Upper lobe of right lung (tissue), 1 donor: ENCODE data around the gene APBB2. TPM values are rescaled to one million over a fixed set of nuclear protein-coding genes. Genes with fewer than 3 reads are reported as not detected.

Experiments
- ATAC-seq: fragments of 200-7000 bp; cut with Tn5 transposase; one replicate; pipeline ENCODE4 v1.9.1; 2020; ENCODE audit warnings: mild to moderate bottlenecking, moderate library complexity
- DNase-seq: peaks from one replicate; pipeline ENCODE4 v3.0.0-alpha.2; 2020
- H3K27ac ChIP-seq: fragments of 200-600 bp; one replicate; pipeline ENCODE4 v1.8.0; 2022
- H3K27me3 ChIP-seq: fragments of 200-600 bp; one replicate; pipeline ENCODE4 v1.8.0; 2022; ENCODE audit warnings: mild to moderate bottlenecking
- H3K36me3 ChIP-seq: fragments of 200-600 bp; one replicate; pipeline ENCODE4 v1.8.0; 2022
- H3K4me1 ChIP-seq: fragments of 200-600 bp; one replicate; pipeline ENCODE4 v1.8.0; 2022
- H3K4me3 ChIP-seq: fragments of 200-600 bp; one replicate; pipeline ENCODE4 v1.8.0; 2022; ENCODE audit warnings: mild to moderate bottlenecking
- H3K9me3 ChIP-seq: fragments of 200-600 bp; one replicate; pipeline ENCODE4 v1.8.0; 2022
- intact Hi-C: fragments of 100-400 bp; cut with DNase I; formaldehyde crosslinking; loops from one replicate; pipeline ENCODE4 v1.11.0; 2022
- long read RNA-seq: library from polyadenylated mRNA; unstranded; transcript quantifications from one replicate; pipeline ENCODE4 v2.0.0, GENCODE V29; 2021
- total RNA-seq: library from RNA; stranded (reverse); fragmentation: NEBNext Ultra II Directional; extraction: Animal tissue kit (Norgen Biotek cat#: 25700); gene quantifications from one replicate; pipeline ENCODE4 v1.2.1, GENCODE V29; 2021
- TF ChIP-seq, protein P1 (sequence below): fragments of 200-600 bp; IDR thresholded peaks from one replicate; pipeline ENCODE4 v1.8.0; 2022; ENCODE audit warnings: antibody characterized with exemption
- donor health status: DM: no; HTN: yes; CAD: no; lungs with severe emphysema.

Gene APBB2
- 88.2 TPM for total RNA-seq
- long read RNA-seq, full-length matches to known transcripts = 9 of 54 reads
- long read RNA-seq, partial matches to known transcripts = 15 of 54 reads
- long read RNA-seq, other reads (novel, unspliced or antisense) = 30 of 54 reads

DNA sequence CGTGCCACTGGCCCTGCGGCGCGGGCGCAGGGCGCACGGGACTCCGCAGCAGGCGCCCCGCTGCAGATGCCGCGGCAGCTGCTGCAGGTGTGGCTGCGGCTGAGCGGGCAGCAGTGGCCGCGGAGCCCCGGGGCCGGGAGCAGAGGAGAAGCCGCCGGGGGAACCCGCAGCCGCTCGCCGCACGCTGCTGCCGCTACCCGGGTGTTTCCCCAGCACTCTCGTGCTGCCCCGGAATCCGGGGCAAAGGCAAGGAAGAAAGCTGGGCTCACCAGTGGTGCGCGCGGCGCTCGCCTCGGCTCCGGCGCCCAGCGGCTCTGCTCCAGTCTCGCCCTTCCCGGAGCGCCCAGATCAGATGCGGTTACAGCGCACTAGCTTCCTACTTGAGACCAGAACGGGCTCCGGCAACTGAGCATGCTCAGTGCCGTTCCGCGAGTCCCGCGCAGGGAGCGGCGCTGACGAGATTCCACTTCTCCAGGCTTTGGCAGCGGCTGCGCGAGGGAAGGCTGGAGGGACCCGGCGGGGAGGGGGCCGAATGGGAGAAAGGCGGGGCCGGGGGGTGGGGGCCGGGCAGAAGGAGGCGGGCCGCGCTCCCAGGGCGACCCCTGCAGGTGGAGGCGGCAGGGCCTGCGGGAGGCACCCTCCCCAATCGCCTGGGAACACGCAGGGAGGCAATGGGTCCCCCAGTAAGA, at the start of gene APBB2:
TSS of gene APBB2 (minus strand) at position 407 of the 689 bp plus-strand sequence. CDS start 181,288 bp downstream, outside the sequence.
- DNase-seq (peak; percentile 97), ATAC-seq (peak; percentile 93)
- Histone ChIP-seq H3K4me3 (peak within 1 kb of the TSS; percentile 94), H3K9me3 (no peaks in the 10 kb centered on the region), H3K27me3 (no peaks in the 10 kb centered on the region), H3K27ac (peak within 1 kb of the TSS; percentile 92), H3K36me3 (no peaks in the 10 kb centered on the region), H3K4me1 (peaks cover 16% of the 10 kb centered on the region)
- intact Hi-C loops = loop anchor here (5.0 to 10.0 kb wide), 2 partner anchors 239 to 287 kb away; no protein-coding TSS in a partner anchor
- TF ChIP-seq, protein P1, sequence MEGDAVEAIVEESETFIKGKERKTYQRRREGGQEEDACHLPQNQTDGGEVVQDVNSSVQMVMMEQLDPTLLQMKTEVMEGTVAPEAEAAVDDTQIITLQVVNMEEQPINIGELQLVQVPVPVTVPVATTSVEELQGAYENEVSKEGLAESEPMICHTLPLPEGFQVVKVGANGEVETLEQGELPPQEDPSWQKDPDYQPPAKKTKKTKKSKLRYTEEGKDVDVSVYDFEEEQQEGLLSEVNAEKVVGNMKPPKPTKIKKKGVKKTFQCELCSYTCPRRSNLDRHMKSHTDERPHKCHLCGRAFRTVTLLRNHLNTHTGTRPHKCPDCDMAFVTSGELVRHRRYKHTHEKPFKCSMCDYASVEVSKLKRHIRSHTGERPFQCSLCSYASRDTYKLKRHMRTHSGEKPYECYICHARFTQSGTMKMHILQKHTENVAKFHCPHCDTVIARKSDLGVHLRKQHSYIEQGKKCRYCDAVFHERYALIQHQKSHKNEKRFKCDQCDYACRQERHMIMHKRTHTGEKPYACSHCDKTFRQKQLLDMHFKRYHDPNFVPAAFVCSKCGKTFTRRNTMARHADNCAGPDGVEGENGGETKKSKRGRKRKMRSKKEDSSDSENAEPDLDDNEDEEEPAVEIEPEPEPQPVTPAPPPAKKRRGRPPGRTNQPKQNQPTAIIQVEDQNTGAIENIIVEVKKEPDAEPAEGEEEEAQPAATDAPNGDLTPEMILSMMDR = peak; percentile 90

DNA sequence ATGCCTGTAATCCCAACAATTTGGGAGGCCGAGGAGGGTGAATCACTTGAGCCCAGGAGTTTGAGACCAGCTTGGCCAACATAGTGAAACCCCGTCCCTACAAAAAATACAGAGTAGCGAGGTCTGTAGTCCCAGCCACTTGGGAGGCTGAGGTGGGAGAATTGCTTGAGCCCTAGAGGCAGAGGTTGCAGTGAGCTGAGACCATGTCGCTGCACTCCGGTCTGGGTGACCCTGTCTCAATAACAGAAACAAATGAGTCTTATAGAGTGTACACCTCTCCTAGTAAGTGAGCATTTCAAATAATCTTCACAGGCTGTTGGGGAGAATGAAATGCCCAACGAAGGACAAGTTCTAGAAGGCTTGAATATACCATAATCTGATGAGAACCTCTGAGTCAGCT, 47.9 kb upstream of the APBB2 start:
- intact Hi-C loops = no loop called here
- H3K27ac ChIP-seq = no peak overlapping the region
- TF ChIP-seq, protein P1 = no peak
- H3K36me3 ChIP-seq = no peaks in the 10 kb centered on the region
- peaks cover 12% of the 10 kb centered on the region for H3K27me3 ChIP-seq
- H3K9me3 ChIP-seq = no peaks in the 10 kb centered on the region
- no peak for ATAC-seq
- H3K4me3 ChIP-seq = no peak overlapping the region
- no peak for DNase-seq
- peaks cover 7% of the 10 kb centered on the region for H3K4me1 ChIP-seq

DNA sequence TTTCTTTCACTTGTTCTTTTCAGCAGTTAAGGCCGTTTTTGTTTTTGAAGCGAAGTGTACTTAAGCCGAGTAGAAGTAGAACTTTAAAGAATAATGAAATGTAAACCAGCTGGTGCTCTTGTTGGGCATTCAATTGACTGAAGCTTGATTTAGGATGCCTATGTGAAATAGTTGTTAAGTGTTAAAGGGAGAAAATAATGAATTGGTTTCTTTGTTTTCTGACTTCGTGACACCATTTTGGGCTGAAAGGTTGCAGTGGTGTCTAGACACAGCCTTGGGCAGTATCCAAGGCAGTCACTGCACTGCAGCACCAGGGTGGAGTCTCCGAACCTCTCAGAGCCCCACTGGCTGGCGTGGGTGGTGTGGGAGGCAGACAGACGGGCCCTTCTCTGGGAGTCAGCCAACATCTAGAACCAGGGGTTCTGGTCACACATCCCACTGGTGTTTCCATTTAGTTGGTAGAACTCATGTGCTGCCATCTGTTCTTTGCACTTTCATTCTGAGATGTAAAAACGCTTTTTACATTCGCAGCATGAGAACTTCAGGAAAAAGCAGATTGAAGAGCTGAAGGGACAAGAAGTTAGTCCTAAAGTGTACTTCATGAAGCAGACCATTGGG, 45.9 kb upstream of the APBB2 start:
- peaks cover 16% of the 10 kb centered on the region for H3K4me1 ChIP-seq
- TF ChIP-seq, protein P1 = no peak
- DNase-seq (no peak), ATAC-seq (no peak)
- H3K27ac ChIP-seq = no peak overlapping the region
- peaks cover 28% of the 10 kb centered on the region for H3K27me3 ChIP-seq
- H3K9me3 ChIP-seq = no peaks in the 10 kb centered on the region
- intact Hi-C loops = no loop called here
- no peak overlapping the region for H3K4me3 ChIP-seq
- no peaks in the 10 kb centered on the region for H3K36me3 ChIP-seq

DNA sequence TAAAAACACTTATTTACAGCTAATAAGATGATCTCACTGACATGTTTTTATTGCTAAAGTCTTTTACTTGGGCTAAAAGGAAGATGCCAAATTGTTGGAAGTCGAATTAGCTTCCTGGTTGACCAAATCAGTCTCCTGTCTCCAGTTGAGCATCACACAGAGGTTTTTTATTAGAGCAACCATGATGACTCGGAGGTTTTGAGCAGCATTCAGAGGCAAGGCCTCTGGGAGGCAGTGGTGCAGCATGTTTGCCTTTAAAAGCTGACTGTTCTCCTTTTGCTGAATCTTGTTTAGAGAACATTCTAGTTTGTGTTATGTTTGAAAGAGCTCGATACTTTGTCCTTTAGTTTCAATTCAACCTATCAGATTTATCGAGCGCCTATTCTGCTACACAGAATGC, 44.4 kb upstream of the APBB2 start:
- ATAC-seq (peak; percentile 52), DNase-seq (no peak)
- Histone ChIP-seq H3K4me1 (peaks cover 16% of the 10 kb centered on the region), H3K4me3 (no peak overlapping the region), H3K27ac (no peak overlapping the region), H3K27me3 (peaks cover 34% of the 10 kb centered on the region), H3K36me3 (no peaks in the 10 kb centered on the region), H3K9me3 (no peaks in the 10 kb centered on the region)
- intact Hi-C loops = no loop called here
- TF ChIP-seq, protein P1 = peak; percentile 52

DNA sequence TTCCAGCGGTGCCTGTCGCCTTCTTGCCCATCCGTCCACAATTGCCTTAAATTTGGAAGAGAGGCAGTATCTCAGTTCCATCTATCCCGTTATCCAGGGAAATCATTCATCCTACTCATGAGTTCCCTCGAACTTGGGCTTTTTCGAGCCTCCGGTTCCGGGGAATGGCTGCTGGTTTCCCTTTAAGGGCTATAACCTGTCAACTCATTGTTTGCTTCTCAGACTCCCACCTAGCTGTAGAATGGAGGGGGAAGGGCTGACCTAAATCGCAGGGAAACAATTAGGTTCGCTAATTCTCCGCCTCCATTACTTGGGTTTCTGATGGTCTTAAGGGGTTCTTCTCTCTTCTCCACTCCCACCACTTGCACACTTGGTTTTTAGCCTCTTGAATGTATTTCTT, 43.6 kb upstream of the APBB2 start:
- TF ChIP-seq, protein P1 = no peak
- DNase-seq = no peak
- intact Hi-C loops = no loop called here
- H3K36me3 ChIP-seq = no peaks in the 10 kb centered on the region
- peaks cover 16% of the 10 kb centered on the region for H3K4me1 ChIP-seq
- no peaks in the 10 kb centered on the region for H3K9me3 ChIP-seq
- ATAC-seq = no peak
- peak overlapping the region; percentile 54 for H3K4me3 ChIP-seq
- H3K27me3 ChIP-seq = peaks cover 34% of the 10 kb centered on the region
- no peak overlapping the region for H3K27ac ChIP-seq
